22Rv1 (cell line): ENCODE data around the gene SPNS3.

ENCODE experiments used
- H3K27ac ChIP-seq: fragments of 450-650 bp; 2 replicates; pipeline ENCODE4 v1.5.1; 2017
- ZFX ChIP-seq: fragments of 450-650 bp; IDR thresholded peaks from 2 replicates; pipeline ENCODE4 v1.6.1; 2017; ENCODE audit warnings: antibody characterized with exemption, borderline replicate concordance
- TF ChIP-seq, protein P1 (sequence below): fragments of 450-650 bp; IDR thresholded peaks from 2 replicates; pipeline ENCODE4 v1.5.1; 2017; ENCODE audit warnings: mild to moderate bottlenecking

SPNS3 gene

DNA sequence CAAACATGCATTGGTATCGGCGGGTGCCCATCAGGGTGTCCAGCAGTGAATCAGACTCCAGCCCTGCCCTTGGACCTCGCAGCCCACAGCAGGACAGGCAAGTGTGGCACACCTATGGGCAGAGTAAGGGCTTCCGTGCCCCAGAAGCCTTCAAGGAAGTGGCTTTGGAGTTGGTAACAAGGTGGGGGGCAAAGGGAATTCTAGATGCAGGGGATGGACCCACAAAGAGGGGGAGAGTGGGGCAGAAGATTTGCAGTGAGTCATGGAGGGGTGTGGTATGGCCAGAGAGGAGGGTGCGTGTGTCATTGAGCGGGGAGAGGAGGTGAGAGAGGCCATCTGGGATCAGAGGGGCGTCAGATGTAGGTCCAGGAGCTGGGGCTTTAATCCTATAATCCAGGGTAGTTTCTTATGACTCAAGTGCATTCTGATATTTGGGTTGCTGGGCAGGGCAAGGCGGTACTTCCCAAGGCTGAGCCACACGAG lies 56.4 kb downstream of the SPNS3 start:
- no peak overlapping the region for H3K27ac ChIP-seq
- TF ChIP-seq ZFX, result no peak
- TF ChIP-seq, protein P1, sequence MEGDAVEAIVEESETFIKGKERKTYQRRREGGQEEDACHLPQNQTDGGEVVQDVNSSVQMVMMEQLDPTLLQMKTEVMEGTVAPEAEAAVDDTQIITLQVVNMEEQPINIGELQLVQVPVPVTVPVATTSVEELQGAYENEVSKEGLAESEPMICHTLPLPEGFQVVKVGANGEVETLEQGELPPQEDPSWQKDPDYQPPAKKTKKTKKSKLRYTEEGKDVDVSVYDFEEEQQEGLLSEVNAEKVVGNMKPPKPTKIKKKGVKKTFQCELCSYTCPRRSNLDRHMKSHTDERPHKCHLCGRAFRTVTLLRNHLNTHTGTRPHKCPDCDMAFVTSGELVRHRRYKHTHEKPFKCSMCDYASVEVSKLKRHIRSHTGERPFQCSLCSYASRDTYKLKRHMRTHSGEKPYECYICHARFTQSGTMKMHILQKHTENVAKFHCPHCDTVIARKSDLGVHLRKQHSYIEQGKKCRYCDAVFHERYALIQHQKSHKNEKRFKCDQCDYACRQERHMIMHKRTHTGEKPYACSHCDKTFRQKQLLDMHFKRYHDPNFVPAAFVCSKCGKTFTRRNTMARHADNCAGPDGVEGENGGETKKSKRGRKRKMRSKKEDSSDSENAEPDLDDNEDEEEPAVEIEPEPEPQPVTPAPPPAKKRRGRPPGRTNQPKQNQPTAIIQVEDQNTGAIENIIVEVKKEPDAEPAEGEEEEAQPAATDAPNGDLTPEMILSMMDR, result no peak

DNA sequence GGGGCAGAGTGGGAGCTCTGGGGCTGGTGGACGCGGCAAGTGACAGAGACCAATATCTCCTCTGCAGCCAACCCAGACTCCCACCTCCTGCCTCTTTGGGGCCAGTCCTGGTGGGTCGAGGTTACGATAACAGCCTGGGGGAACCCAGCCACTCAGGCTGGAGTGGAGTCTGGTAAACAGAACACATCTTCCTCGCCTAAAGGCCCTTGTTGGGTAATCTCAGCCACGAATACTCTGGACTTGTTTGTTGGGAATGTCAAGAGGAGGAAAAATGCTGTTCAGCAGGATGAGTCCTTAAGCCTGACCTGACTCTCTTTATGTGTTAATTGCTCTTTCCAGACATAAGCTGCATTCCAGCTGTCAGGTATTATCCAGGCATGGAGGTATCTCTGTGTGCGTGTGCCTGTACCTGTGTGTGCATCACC lies 56.9 kb downstream of the SPNS3 start:
- no peak overlapping the region for H3K27ac ChIP-seq
- TF ChIP-seq, protein P1, result no peak
- TF ChIP-seq ZFX, result no peak

DNA sequence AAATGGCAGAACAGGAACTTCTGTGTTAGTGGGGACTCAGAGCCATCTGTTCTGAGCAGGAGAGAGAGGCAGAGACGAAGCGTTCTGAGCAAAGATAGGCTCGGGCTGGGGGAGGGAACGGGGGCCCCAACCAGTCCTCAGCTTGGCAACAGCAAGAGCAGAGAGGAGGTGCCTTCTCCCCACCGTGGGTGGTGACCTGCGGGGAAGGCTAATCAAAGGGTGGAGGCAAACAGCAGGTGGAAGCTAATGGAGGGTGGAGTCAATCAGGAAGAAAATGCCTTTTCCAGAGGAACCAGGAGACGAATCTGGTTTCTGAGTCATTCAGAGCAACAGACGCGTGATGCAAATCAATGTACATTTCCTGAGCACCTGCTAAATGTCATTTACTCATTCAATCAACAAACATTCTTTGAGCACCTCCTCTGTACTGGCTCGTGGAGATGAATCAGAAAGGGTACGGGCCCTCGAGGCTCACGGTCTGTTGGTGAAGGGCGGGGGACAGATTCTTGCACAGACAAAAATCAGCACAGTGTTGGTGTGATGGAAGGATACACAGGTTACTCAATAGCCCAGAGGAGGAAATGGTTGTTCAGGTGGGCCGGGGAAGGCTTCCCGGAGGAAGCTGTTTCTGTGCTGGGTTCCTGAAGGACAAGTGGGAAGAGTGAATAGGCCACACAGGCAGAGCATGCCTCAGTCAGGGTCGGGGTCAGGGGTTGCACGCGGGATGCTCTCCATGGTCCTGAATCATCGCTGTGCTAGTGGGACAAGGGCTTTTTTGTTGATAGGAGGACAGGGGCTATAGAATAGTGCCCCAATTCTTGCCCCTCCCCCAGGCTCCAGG lies 59.2 kb downstream of the SPNS3 start:
- TF ChIP-seq ZFX, result no peak
- TF ChIP-seq, protein P1, result no peak

DNA sequence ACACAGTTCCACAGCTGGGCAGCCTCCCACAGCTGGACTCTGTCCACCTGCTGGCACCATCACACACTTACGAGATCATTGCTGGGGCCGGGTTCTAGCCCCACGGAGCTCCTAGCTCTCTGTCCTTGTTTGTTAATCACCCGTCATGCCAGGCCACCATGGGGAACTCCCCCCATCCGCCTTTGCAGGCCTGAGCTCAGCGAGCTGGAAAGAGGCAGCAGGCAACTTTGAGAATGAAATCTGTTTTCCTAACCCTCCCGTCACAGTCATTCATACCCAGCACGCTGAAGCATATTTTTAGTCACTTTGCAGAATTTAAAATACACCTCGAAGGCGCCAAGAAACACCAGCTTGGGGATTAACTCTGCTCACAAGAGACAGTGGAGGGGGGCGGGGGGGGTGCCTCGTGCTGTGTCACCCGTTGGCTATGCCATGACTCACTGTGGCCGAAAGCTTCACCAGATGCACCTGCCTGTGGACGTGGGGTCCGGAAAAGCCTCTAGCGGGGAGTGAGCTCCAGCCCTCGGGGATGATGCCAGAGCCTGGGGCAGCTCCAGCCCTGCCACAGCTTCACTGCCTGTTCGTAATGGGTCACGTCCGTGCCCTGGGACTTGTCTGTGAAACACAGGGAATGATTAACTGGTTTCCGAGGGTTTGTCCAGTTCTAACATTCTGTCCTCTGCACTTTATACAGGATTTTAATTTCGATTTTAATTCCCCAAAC lies 63.5 kb downstream of the SPNS3 start:
- H3K27ac ChIP-seq, result no peak overlapping the region
- TF ChIP-seq, protein P1, result no peak
- no peak for TF ChIP-seq ZFX

More for the DNA sequence above, 59.2 kb downstream of the SPNS3 start:
- no peak overlapping the region for H3K27ac ChIP-seq

DNA sequence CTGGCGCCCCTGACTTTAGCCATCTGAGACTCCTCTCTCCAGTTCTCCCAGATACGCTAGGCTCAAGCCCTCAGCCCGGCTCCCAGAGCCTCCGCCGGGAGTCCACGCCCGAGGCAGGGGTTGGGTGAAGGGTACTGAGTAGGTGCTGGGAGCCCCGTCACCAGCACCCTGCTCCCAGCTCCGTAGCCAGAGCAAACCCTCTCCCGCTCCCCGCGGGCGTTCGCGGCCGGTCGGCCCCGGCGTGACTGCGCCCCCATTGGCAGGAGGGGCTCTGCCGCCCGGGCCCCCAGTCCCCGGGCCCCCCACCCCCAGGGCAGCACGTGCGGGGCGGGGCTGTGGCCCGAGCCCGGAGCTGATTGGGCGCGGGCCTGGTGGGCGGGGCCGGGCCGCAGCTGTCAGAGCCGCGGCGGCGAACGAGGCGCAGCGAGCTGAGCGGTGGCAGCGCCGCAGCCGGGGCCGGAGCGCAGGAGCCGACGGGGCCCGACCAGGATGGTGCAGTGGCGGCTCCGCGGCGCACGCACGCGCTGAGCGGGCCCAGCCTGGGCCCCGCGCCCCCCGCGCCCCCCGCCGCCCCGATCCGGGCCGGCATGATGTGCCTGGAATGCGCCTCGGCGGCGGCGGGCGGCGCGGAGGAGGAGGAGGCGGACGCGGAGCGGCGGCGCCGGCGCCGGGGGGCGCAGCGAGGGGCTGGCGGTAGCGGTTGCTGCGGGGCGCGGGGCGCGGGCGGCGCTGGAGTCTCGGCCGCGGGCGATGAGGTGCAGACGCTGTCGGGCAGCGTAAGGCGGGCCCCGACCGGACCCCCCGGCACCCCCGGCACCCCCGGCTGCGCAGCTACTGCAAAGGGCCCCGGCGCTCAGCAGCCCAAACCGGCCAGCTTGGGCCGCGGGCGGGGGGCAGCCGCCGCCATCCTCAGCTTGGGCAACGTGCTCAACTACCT lies 65.0 kb downstream of the SPNS3 start, which contains the start of gene SPNS2:
Gene SPNS2, plus strand, starts transcription at position 421 of the 937 bp plus-strand sequence. Its CDS starts 167 bp downstream, at position 588.
- TF ChIP-seq ZFX, result no peak
- TF ChIP-seq, protein P1, result no peak
- no peak within 1 kb of the TSS for H3K27ac ChIP-seq

DNA sequence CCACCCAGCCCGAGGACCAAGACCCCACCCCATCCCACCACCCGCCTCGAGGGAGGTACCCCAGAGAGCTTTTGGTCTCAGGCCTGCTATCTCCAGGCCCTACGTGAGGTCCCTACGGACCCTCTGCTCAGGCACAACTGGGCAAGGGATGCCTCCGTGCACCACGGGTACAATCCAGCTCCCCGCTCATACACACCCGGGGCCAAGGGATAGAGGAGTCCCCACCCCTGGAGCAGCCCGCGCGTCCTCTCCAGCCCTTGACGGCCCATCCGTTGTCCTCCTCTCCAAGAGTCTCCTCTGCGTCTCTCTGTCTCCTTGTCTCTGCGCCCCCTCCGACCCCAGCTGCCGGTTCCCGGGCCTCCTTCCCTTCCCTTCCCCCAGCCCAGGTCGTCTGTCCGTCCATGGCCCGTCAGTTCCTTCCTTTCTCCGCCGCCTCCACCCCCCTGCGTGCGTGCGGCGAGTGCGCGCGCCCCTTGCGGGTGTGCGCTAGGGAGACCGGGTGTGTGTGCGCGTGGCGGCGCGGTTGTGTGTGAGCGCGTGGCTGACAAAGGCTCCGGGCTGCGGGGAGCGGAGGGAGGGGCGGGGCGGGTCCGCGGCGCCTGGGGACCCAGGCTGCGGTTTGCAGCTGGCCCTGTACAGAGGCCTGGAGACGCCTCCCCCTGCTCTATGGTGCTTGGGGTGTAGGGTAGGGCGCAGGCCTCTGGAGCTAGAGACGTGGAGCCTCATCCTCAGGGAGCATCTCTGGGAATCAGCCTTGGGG lies 65.9 kb downstream of the SPNS3 start:
- no peak for TF ChIP-seq ZFX
- TF ChIP-seq, protein P1, result no peak
- no peak overlapping the region for H3K27ac ChIP-seq
